Measurements from ENCODE around the gene ATP2B3. TPM values are rescaled to one million over a fixed set of nuclear protein-coding genes. Genes with fewer than 3 reads are reported as not detected.

Gene ATP2B3
- total RNA-seq, 2 donors from 2014 or later: 0.68 to 0.85 TPM

DNA sequence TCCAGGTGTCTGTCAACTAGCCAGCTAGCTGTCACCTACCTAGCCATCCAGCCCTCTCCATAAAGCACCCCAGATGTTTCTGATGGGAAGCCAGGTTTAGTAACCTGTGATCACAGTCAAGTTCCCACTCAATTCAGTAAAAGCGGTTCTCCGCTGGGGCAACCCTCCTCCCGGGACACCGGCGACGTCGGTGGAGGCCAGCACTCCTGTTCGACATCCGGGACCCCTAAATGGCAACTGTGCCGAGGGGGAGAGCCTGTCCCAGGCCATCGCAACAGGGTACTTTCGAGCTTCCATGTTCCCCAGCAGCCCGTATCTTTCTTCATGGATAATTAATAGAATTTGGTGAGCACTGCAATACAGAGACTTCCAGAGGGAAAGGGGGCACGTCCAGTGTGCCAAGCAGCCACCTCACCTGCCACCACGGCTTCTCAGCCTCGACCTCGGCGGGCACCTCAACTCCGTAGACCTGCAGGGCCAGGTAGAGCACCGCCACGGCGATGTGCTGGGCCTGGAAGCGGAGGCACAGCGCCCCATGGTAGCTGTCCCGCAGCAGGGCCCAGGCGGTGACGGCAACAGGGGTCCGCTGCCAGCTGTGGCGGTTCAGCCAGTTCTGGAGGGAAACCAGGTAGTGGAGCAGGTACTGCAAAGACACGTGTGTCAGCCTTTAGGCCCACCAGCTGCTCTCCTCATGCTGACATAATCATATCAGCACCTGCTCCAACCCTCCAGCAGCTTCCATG is 74.8 kb downstream of the ATP2B3 start:
- H3K9me3 ChIP-seq: no peaks in the 10 kb centered on the region
- no peak for TF ChIP-seq CTCF (IDR thresholded peaks at IDR 0.05)
- no peak overlapping the region for H3K4me3 ChIP-seq
- no peak for ATAC-seq (ENCODE audit: insufficient number of reproducible peaks, low FRiP score, low read depth)
- H3K27me3 ChIP-seq (replicated peaks; ENCODE audit: insufficient read depth): no peaks in the 10 kb centered on the region
- H3K27ac ChIP-seq: no peak overlapping the region
- peaks cover 0 to 5% of the 10 kb centered on the region in 2 donors for H3K4me1 ChIP-seq (ENCODE audit: control insufficient read depth in 1 of 2, low read depth in 2 of 2)
- DNase-seq (ENCODE audit: low spot score): no peak
- peaks cover 4% of the 10 kb centered on the region for H3K36me3 ChIP-seq

- no peaks in the 10 kb centered on the region for H3K27me3 ChIP-seq (replicated peaks; ENCODE audit: insufficient read depth)
- ATAC-seq (ENCODE audit: insufficient number of reproducible peaks, low FRiP score, low read depth) (no peak), DNase-seq (ENCODE audit: low spot score) (no peak)
- H3K27ac ChIP-seq: no peak overlapping the region
- peaks cover 0 to 12% of the 10 kb centered on the region in 2 donors for H3K4me1 ChIP-seq (ENCODE audit: control insufficient read depth in 1 of 2, low read depth in 2 of 2)
- H3K4me3 ChIP-seq: no peak overlapping the region
- H3K36me3 ChIP-seq: peaks cover 4% of the 10 kb centered on the region
- H3K9me3 ChIP-seq: no peaks in the 10 kb centered on the region
- no peak for TF ChIP-seq CTCF (IDR thresholded peaks at IDR 0.05)
Measured at GRCh38 chrX:153592966-153593688, 75.7 kb downstream of the ATP2B3 start.

- H3K4me1 ChIP-seq (ENCODE audit: control insufficient read depth in 1 of 2, low read depth in 2 of 2): peaks cover 0 to 13% of the 10 kb centered on the region in 2 donors
- DNase-seq (ENCODE audit: low spot score) (no peak), ATAC-seq (ENCODE audit: insufficient number of reproducible peaks, low FRiP score, low read depth) (no peak)
- H3K4me3 ChIP-seq: no peak overlapping the region
- H3K9me3 ChIP-seq: no peaks in the 10 kb centered on the region
- H3K27me3 ChIP-seq (replicated peaks; ENCODE audit: insufficient read depth): no peaks in the 10 kb centered on the region
- TF ChIP-seq CTCF (IDR thresholded peaks at IDR 0.05): no peak
- peaks cover 4% of the 10 kb centered on the region for H3K36me3 ChIP-seq
- no peak overlapping the region for H3K27ac ChIP-seq
Measured at GRCh38 chrX:153593811-153594500, 76.5 kb downstream of the ATP2B3 start.

DNA sequence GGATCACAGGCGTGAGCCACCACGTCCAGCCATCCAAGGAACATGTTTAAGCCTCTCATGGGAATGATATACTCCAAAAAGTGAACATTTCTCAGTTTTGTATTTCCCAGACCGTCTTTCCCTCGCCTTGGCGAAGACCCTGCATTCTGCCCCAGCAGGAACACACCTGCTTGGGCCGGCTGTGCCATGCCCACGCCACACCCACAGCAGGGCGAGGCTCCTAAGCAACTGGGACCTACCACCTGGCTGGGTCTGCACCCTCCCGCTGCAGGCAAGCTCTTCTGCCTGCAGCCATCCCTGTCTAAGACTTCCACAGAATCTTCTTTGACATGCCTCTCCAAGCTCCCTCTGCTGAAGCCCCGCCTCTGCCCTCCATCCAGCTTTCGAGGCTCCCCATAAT is 77.9 kb downstream of the ATP2B3 start:
- DNase-seq (ENCODE audit: low spot score): no peak
- H3K36me3 ChIP-seq: no peaks in the 10 kb centered on the region
- no peak for TF ChIP-seq CTCF (IDR thresholded peaks at IDR 0.05)

More for the DNA sequence above, 77.9 kb downstream of the ATP2B3 start:
- Histone ChIP-seq H3K27me3 (replicated peaks; ENCODE audit: insufficient read depth) (no peaks in the 10 kb centered on the region), H3K27ac (no peak overlapping the region), H3K4me3 (no peak overlapping the region), H3K4me1 (ENCODE audit: control insufficient read depth in 1 of 2, low read depth in 2 of 2) (peaks cover 0 to 20% of the 10 kb centered on the region in 2 donors), H3K9me3 (no peaks in the 10 kb centered on the region)
- no peak for ATAC-seq (ENCODE audit: insufficient number of reproducible peaks, low FRiP score, low read depth)

Measured in thoracic aorta (tissue), 2 donors.